ENCODE data around the gene TLR4.

The TLR4 gene

GRCh38 chr9:117746263-117746662 is 42.1 kb downstream of the TLR4 start:
- DNase-seq, result no peak

GRCh38 chr9:117747386-117747970 is 43.3 kb downstream of the TLR4 start:
- no peak for DNase-seq

DNA sequence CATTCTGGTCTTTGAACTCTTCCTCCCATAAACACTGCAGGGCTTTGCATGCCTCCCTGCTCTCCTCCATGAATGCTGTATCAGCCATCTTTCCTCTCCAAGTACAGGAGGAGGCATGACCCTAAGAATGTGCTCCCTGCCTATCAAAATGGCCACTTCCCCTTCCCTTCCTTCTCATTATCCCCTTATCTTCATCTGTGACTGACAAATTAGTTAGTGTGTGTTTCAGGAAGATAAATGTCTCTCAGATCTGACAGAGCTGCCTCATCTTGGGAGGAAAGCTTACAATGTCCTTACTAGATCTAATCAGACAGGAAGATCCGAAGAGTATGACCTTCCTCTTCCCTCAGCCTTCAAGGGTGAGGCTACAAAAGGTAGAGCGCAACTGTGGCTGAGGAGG is 46.2 kb downstream of the TLR4 start:
- no peak for DNase-seq

GRCh38 chr9:117752894-117753293 is 48.7 kb downstream of the TLR4 start:
- DNase-seq, result no peak

DNA sequence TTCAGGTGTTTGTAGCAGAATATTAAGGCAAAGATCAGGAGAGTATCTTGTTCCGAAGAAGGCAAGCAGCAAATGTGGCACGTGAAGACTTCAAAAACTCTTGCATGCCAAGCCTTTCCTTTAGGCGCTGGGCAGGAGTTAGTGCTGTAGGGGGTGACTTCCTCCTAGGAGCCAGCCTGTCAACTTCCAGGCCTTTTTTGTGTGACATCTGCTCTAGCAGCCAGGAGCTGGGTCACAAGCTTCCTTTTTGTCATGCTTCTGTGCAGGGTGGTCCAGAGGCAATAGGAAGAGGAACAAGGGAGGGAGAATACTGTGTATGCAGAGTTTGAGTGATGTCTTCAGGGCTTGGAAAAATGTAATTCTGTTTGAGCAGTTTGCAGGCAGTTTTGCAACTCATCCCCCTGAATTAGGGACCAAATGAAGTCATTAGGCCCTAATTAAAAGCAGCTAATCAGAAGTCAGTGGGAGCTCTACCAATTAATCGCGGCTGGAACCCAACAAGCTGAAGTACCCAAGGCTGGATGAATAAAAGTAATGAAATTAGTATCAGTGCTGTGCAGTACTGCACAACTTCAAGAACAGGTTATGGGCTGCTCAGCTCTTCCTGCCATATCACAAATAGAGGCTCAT is 53.5 kb downstream of the TLR4 start:
- DNase-seq, result no peak

DNA sequence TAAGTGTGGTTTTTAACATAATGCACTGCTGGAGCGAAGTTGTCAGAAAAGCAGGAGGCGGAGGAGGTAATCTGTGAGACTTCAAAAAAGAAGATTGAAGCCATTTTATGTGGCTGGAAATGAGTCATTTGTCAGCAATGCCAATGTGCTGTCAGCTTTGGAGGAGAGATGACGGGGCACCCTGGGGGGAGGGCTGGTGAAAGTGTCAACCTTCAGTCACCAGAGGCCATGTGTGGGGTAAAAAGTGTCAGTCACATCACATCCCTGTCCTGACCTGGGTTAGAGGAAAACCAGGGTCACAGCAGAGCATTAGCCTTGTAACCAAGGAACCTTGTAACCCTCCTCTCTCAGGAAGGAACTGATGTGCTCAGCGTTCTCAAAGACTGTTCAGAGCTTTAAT is 59.1 kb downstream of the TLR4 start:
- no peak for DNase-seq

GRCh38 chr9:117768750-117769395 is 64.7 kb downstream of the TLR4 start:
- no peak for DNase-seq

GRCh38 chr9:117771136-117771535 is 66.9 kb downstream of the TLR4 start:
- no peak for DNase-seq

DNA sequence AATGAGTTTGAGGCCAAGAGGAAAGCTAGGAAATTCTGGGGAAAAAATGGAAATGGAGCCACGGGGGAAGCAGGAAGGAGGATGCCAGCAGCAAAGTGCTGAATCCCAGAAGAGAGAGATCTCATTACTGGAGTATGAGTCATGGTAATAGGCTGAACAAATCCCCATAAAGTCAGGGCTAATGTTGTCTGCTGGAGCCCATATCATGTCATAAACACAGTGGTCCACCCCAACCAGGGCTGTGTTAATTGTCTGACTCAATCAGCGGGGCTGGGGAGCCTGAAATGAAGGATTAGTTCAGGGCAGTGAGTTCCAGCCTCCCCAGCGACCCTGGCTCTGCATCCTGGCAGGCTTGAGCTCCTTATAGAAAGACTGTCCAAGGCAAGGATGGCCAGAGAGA is 68.8 kb downstream of the TLR4 start:
- no peak for DNase-seq
